ENCODE measurements around the gene ROR2.

GRCh38 chr9:91773156-91773555 is 176.9 kb downstream of the ROR2 start:
- no peak for TF ChIP-seq POLR2A (IDR thresholded peaks at IDR 0.05)
- TF ChIP-seq CTCF (IDR thresholded peaks at IDR 0.05) = no peak
- no peak for TF ChIP-seq POLR2AphosphoS5 (IDR thresholded peaks at IDR 0.05)
